ENCODE data around the gene KIR2DL3.
"Not testable (repeated sequence)": the region's sequence is repeated elsewhere in the genome, so short reads cannot be mapped to it uniquely, and the experiment has no call there.

KIR2DL3 gene

DNA sequence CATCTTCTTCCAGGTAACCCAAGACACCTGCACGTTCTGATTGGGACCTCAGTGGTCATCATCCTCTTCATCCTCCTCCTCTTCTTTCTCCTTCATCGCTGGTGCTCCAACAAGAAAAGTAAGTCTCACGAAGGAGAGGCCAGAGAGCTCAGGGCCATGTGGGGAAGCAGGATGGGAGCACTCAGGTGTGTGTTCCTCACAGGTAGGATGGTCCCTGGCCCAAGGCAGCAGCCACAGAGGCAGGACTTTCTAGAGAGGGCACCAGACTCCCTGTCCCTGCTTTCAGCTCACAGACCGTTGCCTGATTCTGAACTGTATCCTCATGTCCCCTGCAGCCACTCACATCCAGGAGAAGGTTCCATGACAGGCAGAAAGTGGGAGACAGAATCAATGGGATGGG is 28.2 kb downstream of the KIR2DL3 start:
- not testable (repeated sequence) for H3K4me3 Mint-ChIP-seq; H3K36me3 Mint-ChIP-seq; ATAC-seq (ENCODE audit: low read depth); H3K4me1 Mint-ChIP-seq; H3K9me3 Mint-ChIP-seq; DNase-seq (ENCODE audit: low spot score in 2 of 2); H3K27ac Mint-ChIP-seq
- peaks cover 10% of the 10 kb centered on the region for H3K27me3 Mint-ChIP-seq

DNA sequence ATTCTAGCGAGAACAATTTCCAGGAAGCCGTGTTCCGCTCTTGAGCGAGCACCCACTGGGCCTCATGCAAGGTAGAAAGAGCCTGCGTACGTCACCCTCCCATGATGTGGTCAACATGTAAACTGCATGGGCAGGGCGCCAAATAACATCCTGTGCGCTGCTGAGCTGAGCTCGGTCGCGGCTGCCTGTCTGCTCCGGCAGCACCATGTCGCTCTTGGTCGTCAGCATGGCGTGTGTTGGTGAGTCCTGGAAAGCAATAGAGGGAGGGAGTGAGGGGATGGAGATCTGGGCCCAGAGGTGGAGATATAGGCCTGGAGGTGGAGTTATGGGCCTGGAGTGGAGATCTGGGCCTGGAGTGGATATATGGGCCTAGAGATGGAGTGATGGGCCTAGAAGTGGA is 31.3 kb downstream of the KIR2DL3 start, which contains the start of gene KIR2DL1:
TSS of gene KIR2DL1 (plus strand) at position 148 of the 400 bp plus-strand sequence. CDS start at position 206, 58 bp downstream.
- H3K27me3 Mint-ChIP-seq: peaks cover 13% of the 10 kb centered on the region
- not testable (repeated sequence) for DNase-seq (ENCODE audit: low spot score in 2 of 2); H3K27ac Mint-ChIP-seq; ATAC-seq (ENCODE audit: low read depth); H3K36me3 Mint-ChIP-seq; H3K9me3 Mint-ChIP-seq; H3K4me3 Mint-ChIP-seq; H3K4me1 Mint-ChIP-seq

DNA sequence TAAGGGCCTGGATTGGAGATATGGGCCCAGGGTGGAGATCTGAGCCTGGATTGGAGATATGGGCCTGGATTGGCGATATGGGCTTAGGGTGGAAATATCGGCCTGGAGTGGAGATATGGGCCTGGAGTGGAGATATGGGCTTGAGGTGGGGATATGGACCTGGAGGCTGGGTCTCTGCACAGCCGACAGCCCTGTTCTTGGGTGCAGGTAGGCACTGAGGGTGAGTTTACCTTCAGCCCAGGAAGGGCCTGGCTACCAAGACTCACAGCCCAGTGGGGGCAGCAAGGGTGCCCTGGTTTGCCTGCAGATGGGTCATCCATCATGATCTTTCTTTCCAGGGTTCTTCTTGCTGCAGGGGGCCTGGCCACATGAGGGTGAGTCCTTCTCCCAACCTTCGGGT is 32.2 kb downstream of the KIR2DL3 start:
- H3K27me3 Mint-ChIP-seq: peaks cover 11% of the 10 kb centered on the region
- not testable (repeated sequence) for H3K9me3 Mint-ChIP-seq; H3K4me1 Mint-ChIP-seq; H3K27ac Mint-ChIP-seq; H3K36me3 Mint-ChIP-seq; DNase-seq (ENCODE audit: low spot score in 2 of 2); ATAC-seq (ENCODE audit: low read depth); H3K4me3 Mint-ChIP-seq

DNA sequence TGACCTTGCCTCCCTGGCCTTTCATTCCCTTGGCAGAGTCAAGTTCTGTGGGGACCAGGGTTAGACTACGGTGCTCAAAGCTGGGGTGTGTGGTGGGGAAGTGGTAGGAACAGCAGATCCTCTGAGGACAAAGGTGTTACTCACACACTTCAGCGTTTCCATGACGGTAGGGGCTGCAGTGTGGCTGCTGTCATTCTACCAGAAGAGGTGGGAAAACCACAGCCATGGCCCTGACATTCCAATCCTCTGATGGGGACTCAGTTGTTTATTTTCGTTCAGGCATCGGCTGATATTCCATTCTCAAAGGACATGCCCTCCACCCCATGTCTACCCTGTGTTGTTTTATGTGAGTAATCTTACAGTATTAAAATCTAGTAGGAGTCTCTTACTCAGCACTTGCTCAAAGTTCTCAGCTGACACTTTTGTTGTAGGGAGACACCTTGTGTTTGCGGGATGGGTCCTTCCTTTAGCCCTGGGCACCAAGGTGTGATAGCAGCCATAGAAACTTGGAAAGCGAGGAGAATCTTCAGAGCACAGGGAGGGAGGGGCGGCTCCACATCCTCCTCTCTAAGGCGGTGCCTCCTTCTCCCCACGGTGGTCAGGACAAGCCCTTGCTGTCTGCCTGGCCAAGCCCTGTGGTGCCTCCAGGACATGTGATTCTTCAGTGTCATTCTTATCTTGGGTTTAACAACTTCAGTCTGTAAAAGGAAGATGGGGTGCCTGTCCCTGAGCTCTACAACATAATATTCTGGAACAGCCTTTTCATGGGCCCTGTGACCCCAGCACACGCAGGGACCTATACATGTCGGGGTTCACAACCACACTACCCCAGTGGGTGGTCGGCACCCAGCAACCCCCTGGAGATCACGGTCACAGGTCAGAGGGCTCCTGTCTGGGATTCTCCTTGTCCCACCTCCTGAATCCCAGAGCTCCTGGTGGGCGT is 33.0 kb downstream of the KIR2DL3 start:
- peaks cover 11% of the 10 kb centered on the region for H3K27me3 Mint-ChIP-seq
- H3K27ac Mint-ChIP-seq; ATAC-seq (ENCODE audit: low read depth); H3K9me3 Mint-ChIP-seq; H3K4me3 Mint-ChIP-seq; DNase-seq (ENCODE audit: low spot score in 2 of 2); H3K36me3 Mint-ChIP-seq; H3K4me1 Mint-ChIP-seq: not testable (repeated sequence)

DNA sequence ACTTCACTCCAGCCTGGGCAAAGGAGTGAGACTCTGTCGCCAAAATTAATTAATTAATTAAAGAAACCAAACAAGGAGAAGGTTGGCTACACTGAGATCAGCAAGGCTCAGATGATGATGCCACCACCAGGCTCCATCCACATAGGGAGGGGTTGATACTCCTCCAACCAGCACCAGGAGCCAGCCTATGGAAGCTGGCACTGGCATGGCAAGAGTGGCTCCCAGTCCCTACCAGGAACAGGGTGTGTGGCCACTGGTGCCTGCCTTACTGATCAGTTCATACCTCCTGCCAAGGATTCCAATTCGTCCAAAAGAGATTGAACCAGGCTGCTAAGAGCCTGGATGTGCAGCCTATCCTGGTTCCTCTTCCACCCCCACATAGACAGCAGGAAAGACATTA is 34.4 kb downstream of the KIR2DL3 start:
- not testable (repeated sequence) for ATAC-seq (ENCODE audit: low read depth); H3K4me3 Mint-ChIP-seq; H3K9me3 Mint-ChIP-seq; H3K27ac Mint-ChIP-seq; H3K36me3 Mint-ChIP-seq; H3K4me1 Mint-ChIP-seq; DNase-seq (ENCODE audit: low spot score in 2 of 2); H3K27me3 Mint-ChIP-seq

DNA sequence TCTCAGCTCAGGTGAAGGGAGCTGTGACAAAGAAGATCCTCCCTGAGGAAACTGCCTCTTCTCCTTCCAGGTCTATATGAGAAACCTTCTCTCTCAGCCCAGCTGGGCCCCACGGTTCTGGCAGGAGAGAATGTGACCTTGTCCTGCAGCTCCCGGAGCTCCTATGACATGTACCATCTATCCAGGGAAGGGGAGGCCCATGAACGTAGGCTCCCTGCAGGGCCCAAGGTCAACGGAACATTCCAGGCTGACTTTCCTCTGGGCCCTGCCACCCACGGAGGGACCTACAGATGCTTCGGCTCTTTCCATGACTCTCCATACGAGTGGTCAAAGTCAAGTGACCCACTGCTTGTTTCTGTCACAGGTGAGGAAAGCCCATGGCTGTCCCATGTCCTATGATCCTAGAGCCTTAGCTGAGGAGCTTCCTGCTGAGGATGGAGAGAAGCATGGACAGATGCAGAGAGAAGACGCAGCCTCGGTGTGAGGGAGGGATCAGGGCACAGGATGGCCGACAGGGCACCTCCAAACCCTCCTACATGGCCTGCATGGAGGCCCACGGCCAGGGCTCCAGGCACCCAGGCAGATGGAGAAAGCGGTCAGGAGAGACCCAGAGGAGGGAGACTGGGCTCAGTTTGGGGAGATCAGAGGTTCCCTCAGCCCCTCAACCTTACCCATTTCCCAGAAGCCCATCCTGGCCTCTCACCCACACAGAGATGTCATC is 36.9 kb downstream of the KIR2DL3 start:
- DNase-seq (ENCODE audit: low spot score in 2 of 2); H3K27ac Mint-ChIP-seq; H3K4me3 Mint-ChIP-seq; H3K36me3 Mint-ChIP-seq; H3K9me3 Mint-ChIP-seq; H3K4me1 Mint-ChIP-seq; ATAC-seq (ENCODE audit: low read depth): not testable (repeated sequence)
- H3K27me3 Mint-ChIP-seq: peaks cover 10% of the 10 kb centered on the region

DNA sequence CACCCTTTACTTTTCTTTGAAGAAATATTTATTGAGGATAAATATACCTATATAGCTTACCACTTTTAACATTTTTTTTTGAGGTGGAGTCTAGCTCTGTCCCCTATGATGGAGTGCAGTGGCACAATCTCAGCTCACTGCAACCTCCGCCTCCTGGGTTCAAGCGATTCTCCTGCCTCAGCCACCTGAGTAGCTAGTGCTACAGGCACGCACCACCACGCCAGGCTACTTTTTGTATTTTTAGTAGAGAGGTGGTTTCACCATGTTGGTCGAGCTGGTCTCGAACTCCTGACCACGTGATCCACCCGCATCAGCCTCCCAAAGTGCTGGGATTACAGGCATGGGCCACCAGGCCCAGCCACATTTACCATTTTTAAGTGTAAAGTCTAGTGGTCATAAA is 37.5 kb downstream of the KIR2DL3 start:
- H3K27ac Mint-ChIP-seq; H3K9me3 Mint-ChIP-seq; H3K36me3 Mint-ChIP-seq; H3K4me1 Mint-ChIP-seq; DNase-seq (ENCODE audit: low spot score in 2 of 2); ATAC-seq (ENCODE audit: low read depth); H3K4me3 Mint-ChIP-seq; H3K27me3 Mint-ChIP-seq: not testable (repeated sequence)

DNA sequence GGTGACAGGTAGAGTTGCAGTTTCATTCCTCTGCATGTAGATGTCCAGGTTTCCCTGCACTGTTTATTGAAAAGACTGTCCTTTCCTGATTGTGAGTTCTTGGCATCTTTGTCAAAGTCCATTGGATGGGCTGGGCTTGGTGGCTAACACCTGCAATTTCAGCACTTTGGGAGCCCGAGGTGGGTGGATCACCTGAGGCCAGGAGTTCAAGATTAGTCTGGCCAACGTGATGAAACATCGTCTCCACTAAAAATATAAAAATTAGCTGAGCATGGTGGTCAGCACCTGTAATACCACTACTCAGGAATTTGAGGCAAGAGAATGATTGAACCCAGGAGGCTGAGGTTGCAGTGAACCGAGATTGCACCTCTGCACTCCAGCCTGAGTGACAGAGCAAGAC is 39.5 kb downstream of the KIR2DL3 start:
- not testable (repeated sequence) for H3K9me3 Mint-ChIP-seq; H3K27ac Mint-ChIP-seq; H3K4me3 Mint-ChIP-seq; H3K27me3 Mint-ChIP-seq; DNase-seq (ENCODE audit: low spot score in 2 of 2); H3K36me3 Mint-ChIP-seq; ATAC-seq (ENCODE audit: low read depth); H3K4me1 Mint-ChIP-seq

DNA sequence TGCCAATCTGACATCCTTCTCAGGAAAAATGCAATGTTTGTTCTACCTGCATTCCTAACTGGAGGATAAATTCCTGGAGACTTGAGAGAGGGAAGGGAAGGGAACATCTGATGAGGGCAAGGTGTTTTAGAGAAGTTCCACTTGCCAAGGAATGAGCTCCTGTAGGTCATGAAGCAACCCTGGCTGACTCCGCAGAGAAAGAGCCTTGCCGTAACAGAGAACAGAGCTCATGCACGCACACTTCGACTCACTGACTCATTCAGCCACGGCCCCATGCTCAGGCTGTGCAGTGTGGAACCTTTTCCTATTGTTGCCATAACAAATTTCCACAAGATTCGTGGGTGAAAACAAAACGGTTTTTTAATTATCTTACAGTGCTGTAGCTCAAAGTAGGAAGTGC is 40.6 kb downstream of the KIR2DL3 start:
- H3K36me3 Mint-ChIP-seq; H3K27me3 Mint-ChIP-seq; DNase-seq (ENCODE audit: low spot score in 2 of 2); H3K4me1 Mint-ChIP-seq; ATAC-seq (ENCODE audit: low read depth); H3K4me3 Mint-ChIP-seq; H3K27ac Mint-ChIP-seq; H3K9me3 Mint-ChIP-seq: not testable (repeated sequence)

DNA sequence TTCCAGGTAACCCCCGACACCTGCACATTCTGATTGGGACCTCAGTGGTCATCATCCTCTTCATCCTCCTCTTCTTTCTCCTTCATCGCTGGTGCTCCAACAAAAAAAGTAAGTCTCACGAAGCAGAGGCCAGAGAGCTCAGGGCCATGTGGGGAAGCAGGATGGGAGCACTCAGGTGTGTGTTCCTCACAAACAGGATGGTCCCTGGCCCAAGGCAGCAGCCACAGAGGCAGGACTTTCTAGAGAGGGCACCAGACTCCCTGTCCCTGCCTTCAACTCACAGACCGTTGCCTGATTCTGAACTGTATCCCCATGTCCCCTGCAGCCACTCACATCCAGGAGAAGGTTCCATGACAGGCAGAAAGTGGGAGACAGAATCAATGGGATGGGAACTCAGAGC is 44.6 kb downstream of the KIR2DL3 start:
- not testable (repeated sequence) for H3K4me3 Mint-ChIP-seq; DNase-seq (ENCODE audit: low spot score in 2 of 2); ATAC-seq (ENCODE audit: low read depth); H3K27ac Mint-ChIP-seq; H3K9me3 Mint-ChIP-seq; H3K36me3 Mint-ChIP-seq; H3K4me1 Mint-ChIP-seq
- peaks cover 18% of the 10 kb centered on the region for H3K27me3 Mint-ChIP-seq

DNA sequence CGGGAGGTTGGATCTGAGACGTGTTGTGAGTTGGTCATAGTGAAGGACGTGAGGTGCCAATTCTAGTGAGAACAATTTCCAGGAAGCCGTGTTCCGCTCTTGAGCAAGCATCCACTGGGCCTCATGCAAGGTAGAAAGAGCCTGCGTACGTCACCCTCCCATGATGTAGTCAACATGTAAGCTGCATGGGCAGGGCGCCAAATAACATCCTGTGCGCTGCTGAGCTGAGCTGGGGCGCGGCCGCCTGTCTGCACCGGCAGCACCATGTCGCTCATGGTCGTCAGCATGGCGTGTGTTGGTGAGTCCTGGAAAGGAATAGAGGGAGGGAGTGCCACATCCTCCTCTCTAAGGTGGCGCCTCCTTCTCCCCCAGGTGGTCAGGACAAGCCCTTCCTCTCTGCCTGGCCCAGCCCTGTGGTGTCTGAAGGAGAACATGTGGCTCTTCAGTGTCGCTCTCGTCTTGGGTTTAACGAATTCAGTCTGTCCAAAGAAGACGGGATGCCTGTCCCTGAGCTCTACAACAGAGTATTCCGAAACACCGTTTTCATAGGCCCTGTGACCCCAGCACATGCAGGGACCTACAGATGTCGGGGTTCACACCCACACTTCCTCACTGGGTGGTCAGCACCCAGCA is 47.9 kb downstream of the KIR2DL3 start:
- H3K36me3 Mint-ChIP-seq; H3K4me3 Mint-ChIP-seq; DNase-seq (ENCODE audit: low spot score in 2 of 2); ATAC-seq (ENCODE audit: low read depth); H3K9me3 Mint-ChIP-seq; H3K4me1 Mint-ChIP-seq; H3K27ac Mint-ChIP-seq: not testable (repeated sequence)
- H3K27me3 Mint-ChIP-seq: peaks cover 19% of the 10 kb centered on the region

DNA sequence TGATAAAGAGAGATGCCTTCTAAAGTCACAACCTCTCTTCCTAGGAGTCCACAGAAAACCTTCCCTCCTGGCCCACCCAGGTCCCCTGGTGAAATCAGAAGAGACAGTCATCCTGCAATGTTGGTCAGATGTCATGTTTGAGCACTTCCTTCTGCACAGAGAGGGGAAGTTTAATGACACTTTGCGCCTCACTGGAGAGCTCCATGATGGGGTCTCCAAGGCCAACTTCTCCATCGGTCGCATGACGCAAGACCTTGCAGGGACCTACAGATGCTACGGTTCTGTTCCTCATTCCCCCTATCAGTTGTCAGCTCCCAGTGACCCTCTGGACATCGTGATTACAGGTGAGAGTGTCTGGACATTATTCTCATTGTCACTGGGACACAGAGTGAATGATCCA is 49.8 kb downstream of the KIR2DL3 start:
- H3K4me1 Mint-ChIP-seq; DNase-seq (ENCODE audit: low spot score in 2 of 2); H3K9me3 Mint-ChIP-seq; H3K4me3 Mint-ChIP-seq; ATAC-seq (ENCODE audit: low read depth); H3K27ac Mint-ChIP-seq; H3K36me3 Mint-ChIP-seq: not testable (repeated sequence)
- peaks cover 20% of the 10 kb centered on the region for H3K27me3 Mint-ChIP-seq

DNA sequence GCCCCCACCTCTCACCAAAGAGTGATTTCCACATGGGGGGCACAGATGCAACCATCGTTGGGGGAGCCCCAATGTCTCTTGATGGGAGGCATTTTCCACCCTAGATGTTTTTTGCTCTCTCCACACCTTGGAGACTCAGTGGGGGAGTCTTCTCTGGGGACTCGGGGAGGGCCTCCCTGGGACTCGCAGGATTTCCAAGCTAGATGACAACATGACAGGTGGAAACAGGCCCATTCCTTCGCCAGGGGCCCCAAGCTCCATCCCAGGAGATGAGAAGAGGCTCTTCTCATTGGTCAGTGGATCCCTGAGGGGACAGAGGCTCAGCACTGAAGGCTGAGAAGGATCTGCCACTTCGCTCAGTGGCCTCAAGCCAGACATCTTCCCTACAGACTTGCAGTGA is 52.4 kb downstream of the KIR2DL3 start:
- H3K27ac Mint-ChIP-seq: no peak overlapping the region
- peaks cover 18% of the 10 kb centered on the region for H3K27me3 Mint-ChIP-seq
- H3K9me3 Mint-ChIP-seq: peaks cover 3% of the 10 kb centered on the region
- H3K36me3 Mint-ChIP-seq: no peaks in the 10 kb centered on the region
- H3K4me1 Mint-ChIP-seq: peaks cover 12% of the 10 kb centered on the region
- ATAC-seq (ENCODE audit: low read depth): no peak
- no peak for DNase-seq (ENCODE audit: low spot score in 2 of 2)
- H3K4me3 Mint-ChIP-seq: no peak overlapping the region

DNA sequence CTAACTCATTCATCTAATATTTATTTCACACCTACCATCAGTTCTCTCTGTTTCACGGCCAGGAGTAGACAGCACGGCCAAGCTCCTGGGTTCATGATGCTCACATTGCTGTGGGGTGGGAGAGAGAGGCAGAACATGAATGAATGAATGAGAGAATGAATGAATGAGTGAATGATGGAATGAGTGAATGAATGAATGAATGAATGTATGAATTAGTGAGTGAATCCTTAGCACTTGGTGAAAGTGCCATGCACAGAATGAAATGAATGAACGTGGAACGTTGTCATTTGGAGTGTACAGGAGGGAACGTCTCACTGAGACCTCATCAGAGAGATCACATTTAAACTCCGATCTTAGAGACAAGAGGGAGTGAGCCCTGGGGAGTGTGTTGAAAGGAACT is 53.2 kb downstream of the KIR2DL3 start:
- Mint-ChIP-seq H3K4me1 (peaks cover 13% of the 10 kb centered on the region), H3K4me3 (no peak overlapping the region), H3K36me3 (no peaks in the 10 kb centered on the region), H3K27ac (no peak overlapping the region), H3K27me3 (peaks cover 17% of the 10 kb centered on the region), H3K9me3 (peaks cover 4% of the 10 kb centered on the region)
- DNase-seq (ENCODE audit: low spot score in 2 of 2) (no peak), ATAC-seq (ENCODE audit: low read depth) (no peak)

Data from memory B cell (primary cell).